Superior temporal gyrus (tissue), 1 donor: ENCODE results near the gene BUB3.

Source experiments
- DNase-seq: peaks from one replicate; pipeline ENCODE4 v3.0.0-alpha.2; 2016; ENCODE audit errors: extremely low spot score

Gene BUB3

GRCh38 chr10:123203393-123204126, 49.4 kb downstream of the BUB3 start:
- DNase-seq, result no peak

GRCh38 chr10:123204127-123204461, 49.9 kb downstream of the BUB3 start:
- no peak for DNase-seq

GRCh38 chr10:123205041-123205440, 50.8 kb downstream of the BUB3 start:
- DNase-seq, result no peak

DNA sequence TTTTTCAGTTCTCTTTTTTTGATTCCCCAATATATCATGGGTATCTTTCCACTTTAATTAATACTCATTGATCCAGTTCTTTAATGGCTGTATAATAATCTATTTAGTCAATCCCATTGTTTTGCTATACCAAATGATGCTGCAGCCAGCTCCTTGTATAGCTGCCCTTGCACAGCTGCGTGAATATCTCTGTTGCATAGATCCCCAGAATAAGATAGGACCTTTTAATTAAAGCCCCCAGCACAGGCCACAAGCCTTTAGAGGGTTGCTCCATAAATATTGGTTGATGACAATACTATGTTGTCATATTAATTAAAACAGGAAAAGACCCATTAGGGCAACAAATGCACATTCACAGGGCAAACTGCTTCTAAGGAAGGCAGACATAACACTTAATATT, 57.9 kb downstream of the BUB3 start:
- no peak for DNase-seq

DNA sequence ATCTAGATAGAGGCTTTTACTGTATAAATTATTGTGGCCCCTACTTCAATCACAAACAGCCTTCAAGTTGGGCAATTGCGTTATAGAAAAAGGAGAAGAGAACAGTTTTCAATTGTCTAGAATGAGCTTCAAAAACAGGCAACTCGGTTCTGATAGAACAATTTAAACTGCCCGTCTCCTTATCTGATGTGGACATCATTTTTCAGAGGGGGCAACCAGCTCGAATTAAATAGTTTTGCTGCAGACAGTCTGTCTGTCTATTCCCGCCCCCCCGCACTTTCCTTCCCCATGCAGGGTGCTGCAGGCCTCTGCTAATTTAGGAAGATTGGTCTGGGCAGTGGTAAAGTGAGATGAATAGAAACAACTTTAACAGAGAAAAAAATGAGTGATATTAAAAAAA, 58.4 kb downstream of the BUB3 start:
- no peak for DNase-seq

GRCh38 chr10:123213192-123213591, 59.0 kb downstream of the BUB3 start:
- no peak for DNase-seq
